ENCODE measurements around the gene AGRP.

AGRP gene

GRCh38 chr16:67517155-67517445, 33.8 kb upstream of the AGRP start:
- TF ChIP-seq GATA2 (IDR thresholded peaks at IDR 0.05; ENCODE audit: low read depth, low read length), result no peak
- TF ChIP-seq GATA3 (IDR thresholded peaks at IDR 0.05; ENCODE audit: low read depth, low read length), result no peak

- TF ChIP-seq GATA2 (IDR thresholded peaks at IDR 0.05; ENCODE audit: low read depth, low read length) (no peak), GATA3 (IDR thresholded peaks at IDR 0.05; ENCODE audit: low read depth, low read length) (no peak)
These were observed 33.2 kb upstream of the AGRP start for GRCh38 chr16:67516296-67517154.

GRCh38 chr16:67514382-67514828, 31.1 kb upstream of the AGRP start:
- no peak for TF ChIP-seq GATA3 (IDR thresholded peaks at IDR 0.05; ENCODE audit: low read depth, low read length)
- TF ChIP-seq GATA2 (IDR thresholded peaks at IDR 0.05; ENCODE audit: low read depth, low read length), result no peak

GRCh38 chr16:67509016-67509415, 25.7 kb upstream of the AGRP start:
- TF ChIP-seq GATA2 (IDR thresholded peaks at IDR 0.05; ENCODE audit: low read depth, low read length) (no peak), GATA3 (IDR thresholded peaks at IDR 0.05; ENCODE audit: low read depth, low read length) (no peak)

- TF ChIP-seq GATA3 (IDR thresholded peaks at IDR 0.05; ENCODE audit: low read depth, low read length), result no peak
- TF ChIP-seq GATA2 (IDR thresholded peaks at IDR 0.05; ENCODE audit: low read depth, low read length), result no peak
These were observed 23.1 kb upstream of the AGRP start for GRCh38 chr16:67506468-67506867.

- TF ChIP-seq GATA2 (IDR thresholded peaks at IDR 0.05; ENCODE audit: low read depth, low read length), result no peak
These were observed 21.0 kb upstream of the AGRP start for GRCh38 chr16:67504031-67505021.

GRCh38 chr16:67499106-67499505, 15.8 kb upstream of the AGRP start:
- TF ChIP-seq GATA2 (IDR thresholded peaks at IDR 0.05; ENCODE audit: low read depth, low read length) (no peak), GATA3 (IDR thresholded peaks at IDR 0.05; ENCODE audit: low read depth, low read length) (no peak)

GRCh38 chr16:67490335-67491096, 7.2 kb upstream of the AGRP start:
- TF ChIP-seq GATA2 (IDR thresholded peaks at IDR 0.05; ENCODE audit: low read depth, low read length) (no peak), GATA3 (IDR thresholded peaks at IDR 0.05; ENCODE audit: low read depth, low read length) (no peak)

GRCh38 chr16:67489401-67490083, 6.2 kb upstream of the AGRP start:
- no peak for TF ChIP-seq GATA2 (IDR thresholded peaks at IDR 0.05; ENCODE audit: low read depth, low read length)

- TF ChIP-seq GATA2 (IDR thresholded peaks at IDR 0.05; ENCODE audit: low read depth, low read length), result no peak
- no peak for TF ChIP-seq GATA3 (IDR thresholded peaks at IDR 0.05; ENCODE audit: low read depth, low read length)
These were observed 3.5 kb upstream of the AGRP start for GRCh38 chr16:67486805-67487204.

GRCh38 chr16:67483731-67484525, 581 bp upstream of the AGRP start:
- no peak for TF ChIP-seq GATA2 (IDR thresholded peaks at IDR 0.05; ENCODE audit: low read depth, low read length)
- no peak for TF ChIP-seq GATA3 (IDR thresholded peaks at IDR 0.05; ENCODE audit: low read depth, low read length)

GRCh38 chr16:67482233-67482924, 968 bp downstream of the AGRP start:
- no peak for TF ChIP-seq GATA2 (IDR thresholded peaks at IDR 0.05; ENCODE audit: low read depth, low read length)
- TF ChIP-seq GATA3 (IDR thresholded peaks at IDR 0.05; ENCODE audit: low read depth, low read length), result no peak

Measured in SH-SY5Y (cell line).